Trophoblast cell (in vitro differentiated cells and primary cell): ENCODE measurements around the gene ARID3B.

ENCODE experiments used
- DNase-seq, 2 donors: peaks; one replicate each; pipeline ENCODE4 v3.0.0-alpha.2; 2016
- H2AFZ ChIP-seq: 2 replicates; pipeline ENCODE4 v1.6.1; 2013; ENCODE audit warnings: low read length, moderate library complexity, mild to moderate bottlenecking; ENCODE audit not compliant: insufficient read depth, poor library complexity
- H2AK5ac ChIP-seq: 2 replicates; pipeline ENCODE4 v1.6.1; 2013; ENCODE audit warnings: mild to moderate bottlenecking, low read length
- H2BK120ac ChIP-seq: 2 replicates; pipeline ENCODE4 v1.6.1; 2013; ENCODE audit warnings: low read length, mild to moderate bottlenecking, moderate library complexity; ENCODE audit not compliant: insufficient read depth, poor library complexity
- H2BK12ac ChIP-seq: 2 replicates; pipeline ENCODE4 v1.6.1; 2013; ENCODE audit warnings: mild to moderate bottlenecking, low read length, moderate library complexity
- H2BK5ac ChIP-seq: 2 replicates; pipeline ENCODE4 v1.6.1; 2013; ENCODE audit warnings: low read length, low read depth, moderate library complexity, mild to moderate bottlenecking; ENCODE audit not compliant: poor library complexity
- H3K14ac ChIP-seq: 2 replicates; pipeline ENCODE4 v1.6.1; 2013; ENCODE audit warnings: mild to moderate bottlenecking, low read length
- H3K18ac ChIP-seq: 2 replicates; pipeline ENCODE4 v1.6.1; 2013; ENCODE audit warnings: mild to moderate bottlenecking, low read length
- H3K23ac ChIP-seq: 2 replicates; pipeline ENCODE4 v1.6.1; 2013; ENCODE audit warnings: low read length
- H3K27ac ChIP-seq: 2 replicates; pipeline ENCODE4 v1.5.1; 2013; ENCODE audit warnings: low read depth, mild to moderate bottlenecking, inconsistent platforms, low read length, moderate library complexity
- H3K27me3 ChIP-seq: 2 replicates; pipeline ENCODE4 v1.6.1; 2013; ENCODE audit warnings: inconsistent platforms, mild to moderate bottlenecking, low read length, moderate library complexity; ENCODE audit not compliant: insufficient read depth
- H3K36me3 ChIP-seq, 2 experiments: 1 replicate in 1 of 2; 2 replicates in 1 of 2; pipeline ENCODE4 v1.6.1; 2013; ENCODE audit warnings: low read length in 2 of 2, mild to moderate bottlenecking in 2 of 2, moderate library complexity in 1 of 2; ENCODE audit not compliant: insufficient read depth in 2 of 2, control insufficient read depth in 1 of 2
- H3K4ac ChIP-seq: 2 replicates; pipeline ENCODE4 v1.6.1; 2013; ENCODE audit warnings: low read depth, mild to moderate bottlenecking, low read length, moderate library complexity
- H3K4me1 ChIP-seq, 2 experiments: 1 replicate in 1 of 2; 2 replicates in 1 of 2; pipeline ENCODE4 v1.6.1; 2013; ENCODE audit warnings: low read length in 2 of 2, mild to moderate bottlenecking in 2 of 2, moderate library complexity in 1 of 2; ENCODE audit not compliant: insufficient read depth in 2 of 2, control insufficient read depth in 1 of 2
- H3K4me2 ChIP-seq: 2 replicates; pipeline ENCODE4 v1.6.1; 2013; ENCODE audit warnings: inconsistent platforms, mild to moderate bottlenecking, low read length, moderate library complexity
- H3K4me3 ChIP-seq: 2 replicates; pipeline ENCODE4 v1.5.1; 2013; ENCODE audit warnings: mild to moderate bottlenecking, low read depth, low read length, inconsistent platforms
- H3K79me1 ChIP-seq: one replicate; pipeline ENCODE4 v1.6.1; 2013; ENCODE audit warnings: low read length
- H3K79me2 ChIP-seq: 2 replicates; pipeline ENCODE4 v1.6.1; 2013; ENCODE audit warnings: low read length, mild to moderate bottlenecking; ENCODE audit not compliant: control insufficient read depth, insufficient read depth, poor library complexity
- H3K9ac ChIP-seq: 2 replicates; pipeline ENCODE4 v1.6.1; 2013; ENCODE audit warnings: mild to moderate bottlenecking, low read length
- H3K9me3 ChIP-seq: 2 replicates; pipeline ENCODE4 v1.6.1; 2013; ENCODE audit warnings: low read depth, mild to moderate bottlenecking, control low read depth, inconsistent platforms, low read length; ENCODE audit not compliant: insufficient read depth
- H4K12ac ChIP-seq: 2 replicates; pipeline ENCODE4 v1.6.1; 2013; ENCODE audit warnings: low read depth, mild to moderate bottlenecking, low read length, moderate library complexity
- H4K8ac ChIP-seq: 2 replicates; pipeline ENCODE4 v1.6.1; 2013; ENCODE audit warnings: low read depth, mild to moderate bottlenecking, low read length, moderate library complexity
- H4K91ac ChIP-seq: one replicate; pipeline ENCODE4 v1.6.1; 2013; ENCODE audit warnings: low read depth, mild to moderate bottlenecking, low read length, moderate library complexity
- WGBS: extraction: QIAGEN DNeasy Blood & Tissue Kit; methylation state at CpG from one replicate; pipeline ENCODE4 v1.1.7; 2013; ENCODE audit warnings: missing lambda C conversion rate; ENCODE audit not compliant: insufficient read length, insufficient coverage; ENCODE audit errors: extremely low coverage; 5-methylcytosine and 5-hydroxymethylcytosine counted together

The ARID3B gene

DNA sequence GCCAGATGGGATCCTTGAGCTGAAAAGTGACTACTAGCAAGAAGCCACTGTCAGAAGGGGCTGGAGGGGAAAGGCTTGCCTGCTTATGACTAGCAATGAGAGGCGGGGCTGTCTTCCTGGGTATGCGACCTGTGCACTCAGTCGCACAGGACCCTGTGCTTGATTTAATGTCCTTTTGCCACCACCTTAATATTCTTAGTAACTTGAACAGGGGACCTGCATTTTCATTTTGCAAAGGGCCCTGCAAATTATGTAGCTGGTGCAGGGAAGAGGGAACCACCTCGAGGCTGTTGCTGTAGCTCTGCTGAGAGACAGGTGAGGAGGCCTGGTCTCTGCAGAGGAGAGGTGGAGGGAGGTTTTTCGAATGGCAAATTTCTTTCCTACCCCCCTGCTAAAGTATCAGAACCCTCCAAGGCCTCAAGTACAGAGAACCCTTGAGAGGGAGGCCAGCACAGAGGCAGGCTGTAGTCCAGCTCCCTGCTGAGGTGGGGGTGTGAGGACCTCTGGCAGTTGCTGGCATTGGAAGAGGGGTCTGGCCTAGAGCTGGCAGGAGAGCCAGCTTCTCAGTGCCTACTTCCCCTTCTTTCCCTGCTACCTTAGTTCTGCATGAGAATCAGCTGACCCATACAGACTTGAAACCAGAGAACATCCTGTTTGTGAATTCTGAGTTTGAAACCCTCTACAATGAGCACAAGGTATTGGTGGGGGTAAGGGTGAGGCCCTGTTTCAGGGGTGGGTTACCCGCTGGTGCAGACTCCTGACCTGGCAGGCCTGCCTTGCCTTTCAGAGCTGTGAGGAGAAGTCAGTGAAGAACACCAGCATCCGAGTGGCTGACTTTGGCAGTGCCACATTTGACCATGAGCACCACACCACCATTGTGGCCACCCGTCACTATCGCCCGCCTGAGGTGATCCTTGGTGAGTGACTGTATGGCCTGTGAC is 86.0 kb downstream of the ARID3B start:
- peaks cover 95 to 96% of the 10 kb centered on the region in 2 experiments for H3K36me3 ChIP-seq
- no CpG with 5 or more reads among the region's 10 CpGs for WGBS

DNA sequence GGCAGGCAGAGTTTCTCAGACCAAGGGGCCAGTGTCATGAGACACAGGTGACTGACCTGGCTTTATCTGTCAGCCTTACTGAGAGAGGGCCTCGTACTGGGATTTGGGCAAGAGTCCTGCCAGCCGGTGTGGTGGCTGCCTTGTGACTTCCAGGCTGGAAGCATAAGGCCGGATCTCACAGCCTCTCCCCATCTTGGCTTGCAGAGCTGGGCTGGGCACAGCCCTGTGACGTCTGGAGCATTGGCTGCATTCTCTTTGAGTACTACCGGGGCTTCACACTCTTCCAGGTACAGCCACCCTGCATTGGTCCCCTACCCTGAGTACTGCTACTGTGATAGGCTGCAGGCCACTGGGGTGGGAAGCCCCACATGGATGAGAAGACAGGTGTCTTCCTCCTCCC is 86.7 kb downstream of the ARID3B start:
- Histone ChIP-seq H3K4ac (no peak overlapping the region), H4K8ac (no peak overlapping the region), H3K4me3 (no peak overlapping the region), H2BK12ac (no peak overlapping the region), H2BK5ac (no peak overlapping the region), H3K23ac (no peak overlapping the region), H3K9ac (no peak overlapping the region), H3K4me2 (no peak overlapping the region), H2AFZ (no peak overlapping the region), H3K27ac (no peak overlapping the region), H3K14ac (no peak overlapping the region), H3K9me3 (no peaks in the 10 kb centered on the region), H3K4me1 (no peaks in the 10 kb centered on the region), H4K12ac (no peak overlapping the region), H3K79me2 (no peaks in the 10 kb centered on the region), H3K18ac (no peak overlapping the region), H3K27me3 (no peaks in the 10 kb centered on the region), H4K91ac (no peak overlapping the region), H3K79me1 (no peaks in the 10 kb centered on the region), H2AK5ac (no peak overlapping the region), H2BK120ac (no peak overlapping the region), H3K36me3 (peaks cover 95 to 96% of the 10 kb centered on the region in 2 experiments)
- DNase-seq = no peak
- WGBS = no CpG with 5 or more reads among the region's 5 CpGs

More for the DNA sequence above, 86.0 kb downstream of the ARID3B start:
- no peak overlapping the region for H2BK5ac ChIP-seq
- H4K12ac ChIP-seq = no peak overlapping the region
- no peaks in the 10 kb centered on the region for H3K4me1 ChIP-seq
- no peak for DNase-seq
- no peak overlapping the region for H3K27ac ChIP-seq
- no peak overlapping the region for H3K23ac ChIP-seq
- H2AFZ ChIP-seq = no peak overlapping the region
- no peaks in the 10 kb centered on the region for H3K9me3 ChIP-seq
- no peak overlapping the region for H3K4me2 ChIP-seq
- H4K8ac ChIP-seq = no peak overlapping the region
- no peak overlapping the region for H3K4me3 ChIP-seq
- H3K27me3 ChIP-seq = no peaks in the 10 kb centered on the region
- no peaks in the 10 kb centered on the region for H3K79me1 ChIP-seq
- no peak overlapping the region for H2BK120ac ChIP-seq
- no peak overlapping the region for H3K4ac ChIP-seq
- H3K14ac ChIP-seq = no peak overlapping the region
- no peak overlapping the region for H4K91ac ChIP-seq
- no peak overlapping the region for H3K18ac ChIP-seq
- H3K79me2 ChIP-seq = no peaks in the 10 kb centered on the region
- no peak overlapping the region for H3K9ac ChIP-seq
- H2AK5ac ChIP-seq = no peak overlapping the region
- H2BK12ac ChIP-seq = no peak overlapping the region

DNA sequence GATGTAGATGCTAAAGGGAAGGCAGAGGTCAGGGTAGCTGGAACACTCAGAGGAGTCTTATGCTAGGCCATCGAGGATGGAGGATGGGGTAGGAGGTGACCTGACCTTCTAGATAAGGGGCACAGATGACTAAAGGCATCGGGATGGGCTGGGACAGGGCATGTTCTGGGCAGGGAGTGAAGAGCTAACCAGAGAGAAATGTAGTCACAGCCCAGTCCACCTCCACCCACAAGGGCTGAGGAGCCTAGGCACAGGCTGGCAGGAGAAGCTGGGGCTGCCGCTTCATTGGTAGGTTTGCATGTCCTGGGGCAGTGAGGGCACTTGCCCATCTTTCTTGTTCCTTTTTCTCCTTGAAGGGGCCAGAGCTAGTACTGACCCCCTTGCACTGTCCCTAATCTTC is 87.2 kb downstream of the ARID3B start:
- Histone ChIP-seq H3K4me1 (no peaks in the 10 kb centered on the region), H3K79me1 (no peaks in the 10 kb centered on the region), H3K18ac (no peak overlapping the region), H3K27ac (no peak overlapping the region), H3K4ac (no peak overlapping the region), H2AFZ (no peak overlapping the region), H3K14ac (no peak overlapping the region), H3K36me3 (peaks cover 95 to 96% of the 10 kb centered on the region in 2 experiments), H3K23ac (no peak overlapping the region), H2BK12ac (no peak overlapping the region), H3K9me3 (no peaks in the 10 kb centered on the region), H3K4me2 (no peak overlapping the region), H2BK120ac (no peak overlapping the region), H4K8ac (no peak overlapping the region), H2BK5ac (no peak overlapping the region), H4K12ac (no peak overlapping the region), H3K4me3 (no peak overlapping the region), H4K91ac (no peak overlapping the region), H3K79me2 (no peaks in the 10 kb centered on the region), H3K9ac (no peak overlapping the region), H3K27me3 (no peaks in the 10 kb centered on the region), H2AK5ac (no peak overlapping the region)
- no CpG with 5 or more reads among the region's 3 CpGs for WGBS
- no peak for DNase-seq

DNA sequence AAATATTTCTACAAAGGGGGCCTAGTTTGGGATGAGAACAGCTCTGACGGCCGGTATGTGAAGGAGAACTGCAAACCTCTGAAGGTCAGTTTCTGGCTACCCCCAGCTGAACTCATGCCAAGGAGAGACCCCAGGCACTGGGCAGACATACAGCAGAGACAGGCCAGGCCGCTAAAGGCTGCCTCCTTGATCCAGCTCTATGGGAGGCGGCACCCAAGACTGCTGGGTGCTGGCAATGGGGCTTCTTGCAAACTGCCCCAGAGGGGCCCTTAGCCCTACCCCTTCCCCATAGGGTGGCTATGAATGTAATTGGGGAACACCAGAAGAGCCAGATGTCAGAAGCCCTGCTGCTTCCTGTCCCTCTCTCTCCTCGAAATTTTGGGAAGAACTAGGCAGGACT is 87.9 kb downstream of the ARID3B start:
- Histone ChIP-seq H3K23ac (no peak overlapping the region), H3K14ac (no peak overlapping the region), H2AFZ (no peak overlapping the region), H3K36me3 (peaks cover 91 to 95% of the 10 kb centered on the region in 2 experiments), H4K8ac (no peak overlapping the region), H3K9me3 (no peaks in the 10 kb centered on the region), H3K27ac (no peak overlapping the region), H3K79me1 (no peaks in the 10 kb centered on the region), H3K4me2 (no peak overlapping the region), H2BK5ac (no peak overlapping the region), H3K4ac (no peak overlapping the region), H3K9ac (no peak overlapping the region), H2BK120ac (no peak overlapping the region), H3K18ac (no peak overlapping the region), H4K91ac (no peak overlapping the region), H3K27me3 (no peaks in the 10 kb centered on the region), H3K79me2 (no peaks in the 10 kb centered on the region), H3K4me1 (no peaks in the 10 kb centered on the region), H3K4me3 (no peak overlapping the region), H4K12ac (no peak overlapping the region), H2BK12ac (no peak overlapping the region), H2AK5ac (no peak overlapping the region)
- no peak for DNase-seq
- WGBS = no CpG with 5 or more reads among the region's 5 CpGs
